Activated naive CD8-positive, alpha-beta T cell treated with anti-CD3 and anti-CD28 coated beads for 36 hours (primary cell): ENCODE data around the gene SLC7A5. TPM values are rescaled to one million over a fixed set of nuclear protein-coding genes. Genes with fewer than 3 reads are reported as not detected.
A peak's percentile ranks its signal among the peaks of the same experiment; 100 is the strongest.

ENCODE experiments used
- DNase-seq: peaks from one replicate; pipeline ENCODE4 v3.0.0; 2021
- H3K27ac Mint-ChIP-seq: one replicate; pipeline ENCODE4 v1.8.0; 2022; ENCODE audit warnings: mild to moderate bottlenecking, moderate library complexity, mixed read lengths
- H3K27me3 Mint-ChIP-seq: one replicate; pipeline ENCODE4 v1.8.0; 2022; ENCODE audit warnings: mild to moderate bottlenecking, mixed read lengths
- H3K36me3 Mint-ChIP-seq: one replicate; pipeline ENCODE4 v1.8.0; 2021; ENCODE audit warnings: mild to moderate bottlenecking, mixed read lengths
- H3K4me1 Mint-ChIP-seq: one replicate; pipeline ENCODE4 v1.8.0; 2021; ENCODE audit warnings: mixed read lengths
- H3K4me3 Mint-ChIP-seq: one replicate; pipeline ENCODE4 v1.8.0; 2022; ENCODE audit warnings: mild to moderate bottlenecking, moderate library complexity, mixed read lengths
- H3K9me3 Mint-ChIP-seq: one replicate; pipeline ENCODE4 v1.8.0; 2022; ENCODE audit warnings: mixed read lengths
- total RNA-seq, 2 experiments: library from RNA; stranded (reverse); gene quantifications; one replicate each; pipeline ENCODE4 v1.2.3, GENCODE V29; 2021

The SLC7A5 gene
- total RNA-seq, 2 experiments from 2014 or later = 298 to 301 TPM

GRCh38 chr16:87856791-87857228, 12.5 kb downstream of the SLC7A5 start:
- peak overlapping the region; percentile 75 for H3K27ac Mint-ChIP-seq
- peaks cover 53% of the 10 kb centered on the region for H3K36me3 Mint-ChIP-seq
- peak overlapping the region; percentile 55 for H3K4me3 Mint-ChIP-seq
- no peaks in the 10 kb centered on the region for H3K27me3 Mint-ChIP-seq
- peaks cover 57% of the 10 kb centered on the region for H3K4me1 Mint-ChIP-seq
- no peaks in the 10 kb centered on the region for H3K9me3 Mint-ChIP-seq
- no peak for DNase-seq

GRCh38 chr16:87855852-87856715, 13.2 kb downstream of the SLC7A5 start:
- Mint-ChIP-seq H3K4me3 (no peak overlapping the region), H3K9me3 (no peaks in the 10 kb centered on the region), H3K4me1 (peaks cover 54% of the 10 kb centered on the region), H3K27me3 (no peaks in the 10 kb centered on the region), H3K27ac (peak overlapping the region; percentile 76), H3K36me3 (peaks cover 51% of the 10 kb centered on the region)
- no peak for DNase-seq

- H3K9me3 Mint-ChIP-seq = no peaks in the 10 kb centered on the region
- peaks cover 51% of the 10 kb centered on the region for H3K36me3 Mint-ChIP-seq
- H3K27ac Mint-ChIP-seq = peak overlapping the region; percentile 76
Observed at GRCh38 chr16:87854907-87855683, 14.2 kb downstream of the SLC7A5 start.

GRCh38 chr16:87854053-87854906, 15.0 kb downstream of the SLC7A5 start:
- DNase-seq = no peak
- H3K27ac Mint-ChIP-seq = peak overlapping the region; percentile 76
- H3K4me3 Mint-ChIP-seq = peak overlapping the region; percentile 22

More at GRCh38 chr16:87854907-87855683, 14.2 kb downstream of the SLC7A5 start:
- no peak for DNase-seq
- peaks cover 48% of the 10 kb centered on the region for H3K4me1 Mint-ChIP-seq
- H3K4me3 Mint-ChIP-seq = peak overlapping the region; percentile 18
- no peaks in the 10 kb centered on the region for H3K27me3 Mint-ChIP-seq

GRCh38 chr16:87853411-87854052, 15.8 kb downstream of the SLC7A5 start:
- H3K9me3 Mint-ChIP-seq = no peaks in the 10 kb centered on the region
- H3K36me3 Mint-ChIP-seq = peaks cover 56% of the 10 kb centered on the region
- peak; percentile 84 for DNase-seq
- H3K27ac Mint-ChIP-seq = peak overlapping the region; percentile 87
- H3K27me3 Mint-ChIP-seq = no peaks in the 10 kb centered on the region
- peaks cover 41% of the 10 kb centered on the region for H3K4me1 Mint-ChIP-seq
- no peak overlapping the region for H3K4me3 Mint-ChIP-seq

More at GRCh38 chr16:87854053-87854906, 15.0 kb downstream of the SLC7A5 start:
- Mint-ChIP-seq H3K36me3 (peaks cover 51% of the 10 kb centered on the region), H3K9me3 (no peaks in the 10 kb centered on the region), H3K27me3 (no peaks in the 10 kb centered on the region), H3K4me1 (peaks cover 44% of the 10 kb centered on the region)

GRCh38 chr16:87851601-87852000, 17.7 kb downstream of the SLC7A5 start:
- no peak for DNase-seq
- Mint-ChIP-seq H3K27ac (no peak overlapping the region), H3K4me3 (no peak overlapping the region), H3K27me3 (no peaks in the 10 kb centered on the region), H3K36me3 (peaks cover 49% of the 10 kb centered on the region), H3K4me1 (peaks cover 24% of the 10 kb centered on the region), H3K9me3 (no peaks in the 10 kb centered on the region)

GRCh38 chr16:87851141-87851587, 18.1 kb downstream of the SLC7A5 start:
- Mint-ChIP-seq H3K4me3 (no peak overlapping the region), H3K27me3 (no peaks in the 10 kb centered on the region), H3K4me1 (peaks cover 23% of the 10 kb centered on the region), H3K36me3 (peaks cover 48% of the 10 kb centered on the region), H3K9me3 (no peaks in the 10 kb centered on the region), H3K27ac (peak overlapping the region; percentile 54)
- DNase-seq = no peak

GRCh38 chr16:87850009-87851006, 19.0 kb downstream of the SLC7A5 start:
- Mint-ChIP-seq H3K9me3 (no peaks in the 10 kb centered on the region), H3K36me3 (peaks cover 42% of the 10 kb centered on the region), H3K4me3 (no peak overlapping the region), H3K27ac (peak overlapping the region; percentile 54), H3K27me3 (no peaks in the 10 kb centered on the region), H3K4me1 (peaks cover 15% of the 10 kb centered on the region)
- peak; percentile 72 for DNase-seq

GRCh38 chr16:87849419-87850008, 19.8 kb downstream of the SLC7A5 start:
- no peak overlapping the region for H3K4me3 Mint-ChIP-seq
- H3K4me1 Mint-ChIP-seq = peaks cover 12% of the 10 kb centered on the region
- H3K27ac Mint-ChIP-seq = no peak overlapping the region
- H3K36me3 Mint-ChIP-seq = peaks cover 44% of the 10 kb centered on the region
- no peaks in the 10 kb centered on the region for H3K27me3 Mint-ChIP-seq
- no peak for DNase-seq
- H3K9me3 Mint-ChIP-seq = no peaks in the 10 kb centered on the region

GRCh38 chr16:87848676-87849345, 20.5 kb downstream of the SLC7A5 start:
- Mint-ChIP-seq H3K27me3 (no peaks in the 10 kb centered on the region), H3K27ac (no peak overlapping the region), H3K36me3 (peaks cover 42% of the 10 kb centered on the region)

GRCh38 chr16:87847785-87848675, 21.3 kb downstream of the SLC7A5 start:
- no peaks in the 10 kb centered on the region for H3K27me3 Mint-ChIP-seq
- no peak overlapping the region for H3K4me3 Mint-ChIP-seq
- no peak for DNase-seq
- H3K9me3 Mint-ChIP-seq = no peaks in the 10 kb centered on the region
- peaks cover 9% of the 10 kb centered on the region for H3K4me1 Mint-ChIP-seq
- no peak overlapping the region for H3K27ac Mint-ChIP-seq
- H3K36me3 Mint-ChIP-seq = peaks cover 42% of the 10 kb centered on the region

More at GRCh38 chr16:87848676-87849345, 20.5 kb downstream of the SLC7A5 start:
- peaks cover 9% of the 10 kb centered on the region for H3K4me1 Mint-ChIP-seq
- no peak for DNase-seq
- no peak overlapping the region for H3K4me3 Mint-ChIP-seq
- no peaks in the 10 kb centered on the region for H3K9me3 Mint-ChIP-seq

GRCh38 chr16:87847467-87847784, 21.9 kb downstream of the SLC7A5 start:
- peaks cover 11% of the 10 kb centered on the region for H3K4me1 Mint-ChIP-seq
- no peak overlapping the region for H3K4me3 Mint-ChIP-seq
- DNase-seq = no peak
- peaks cover 40% of the 10 kb centered on the region for H3K36me3 Mint-ChIP-seq
- H3K27ac Mint-ChIP-seq = no peak overlapping the region
- H3K9me3 Mint-ChIP-seq = no peaks in the 10 kb centered on the region
- H3K27me3 Mint-ChIP-seq = no peaks in the 10 kb centered on the region
